GM19455 (cell line): ENCODE measurements around the gene VAPB.

Experiments
- ATAC-seq: cut with Tn5 transposase; IDR thresholded peaks from one replicate; pipeline ENCODE4 v1.9.1; 2021; ENCODE audit not compliant: unreplicated experiment

VAPB gene

GRCh38 chr20:58479726-58480440 lies 90.9 kb downstream of the VAPB start:
- ATAC-seq: no peak

GRCh38 chr20:58480551-58481336 lies 91.7 kb downstream of the VAPB start:
- no peak for ATAC-seq

DNA sequence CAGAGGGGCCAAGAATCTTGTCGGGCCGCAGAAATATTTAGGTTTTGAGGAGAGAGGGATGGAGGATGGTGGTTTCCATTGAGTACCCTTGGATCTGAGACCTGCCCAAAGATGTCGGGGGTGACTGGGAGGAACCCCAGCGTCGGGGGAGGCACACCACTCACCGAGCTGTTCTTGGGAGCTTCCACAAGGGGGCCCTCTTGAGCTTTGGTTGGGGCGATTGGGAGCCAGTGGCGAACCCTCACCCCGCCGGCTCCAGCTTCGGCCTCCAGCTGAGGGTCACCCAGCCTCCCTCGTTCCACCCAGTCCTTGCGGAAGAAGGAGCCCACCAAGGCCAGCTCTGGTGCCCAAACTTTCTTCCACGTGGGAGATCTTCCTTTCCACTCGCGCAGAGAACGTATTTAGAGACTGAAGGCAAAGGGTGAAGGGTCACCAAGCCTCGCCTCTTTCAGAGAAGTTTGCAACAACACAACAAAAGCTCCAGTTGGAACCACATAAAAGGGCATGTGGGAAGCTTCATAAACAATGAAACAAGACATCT lies 92.5 kb downstream of the VAPB start:
- no peak for ATAC-seq

GRCh38 chr20:58482416-58482815 lies 93.4 kb downstream of the VAPB start:
- ATAC-seq: no peak

GRCh38 chr20:58483051-58483450 lies 94.0 kb downstream of the VAPB start:
- ATAC-seq: no peak

GRCh38 chr20:58483470-58483869 lies 94.4 kb downstream of the VAPB start:
- ATAC-seq: no peak

GRCh38 chr20:58485393-58485792 lies 96.4 kb downstream of the VAPB start:
- no peak for ATAC-seq

GRCh38 chr20:58486207-58486606 lies 97.2 kb downstream of the VAPB start:
- ATAC-seq: no peak

- ATAC-seq: no peak
Observed at GRCh38 chr20:58492074-58492718, 103.2 kb downstream of the VAPB start.

DNA sequence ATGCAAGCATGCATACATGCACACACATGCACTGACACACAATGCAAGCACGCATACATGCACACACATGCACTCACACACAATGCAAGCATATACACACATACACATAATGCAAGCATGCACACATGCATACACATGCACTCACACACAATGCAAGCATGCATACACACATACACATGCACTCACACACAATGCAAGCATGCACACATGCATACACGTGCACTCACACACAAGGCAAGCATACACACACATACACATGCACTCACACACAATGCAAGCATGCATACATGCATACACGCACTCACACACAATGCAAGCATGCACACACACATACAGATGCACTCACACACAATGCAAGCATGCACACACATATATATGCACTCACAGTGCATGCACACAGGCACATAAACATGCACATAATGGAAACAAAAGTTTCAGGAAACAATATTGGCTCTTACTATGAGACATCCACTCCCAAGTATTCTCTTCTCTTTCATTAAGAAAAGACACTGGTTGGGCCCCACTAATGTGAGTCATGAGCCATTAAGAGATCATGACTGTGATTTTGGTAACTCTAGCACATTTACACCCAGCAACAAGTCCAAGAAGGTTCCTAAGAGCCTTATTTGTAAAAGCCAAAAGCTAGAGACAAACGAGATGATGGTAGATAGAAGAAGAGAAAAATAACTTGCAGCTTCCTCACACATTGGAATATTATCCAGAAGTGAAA lies 103.9 kb downstream of the VAPB start:
- ATAC-seq: no peak

- no peak for ATAC-seq
Observed at GRCh38 chr20:58494923-58495622, 106.0 kb downstream of the VAPB start.

DNA sequence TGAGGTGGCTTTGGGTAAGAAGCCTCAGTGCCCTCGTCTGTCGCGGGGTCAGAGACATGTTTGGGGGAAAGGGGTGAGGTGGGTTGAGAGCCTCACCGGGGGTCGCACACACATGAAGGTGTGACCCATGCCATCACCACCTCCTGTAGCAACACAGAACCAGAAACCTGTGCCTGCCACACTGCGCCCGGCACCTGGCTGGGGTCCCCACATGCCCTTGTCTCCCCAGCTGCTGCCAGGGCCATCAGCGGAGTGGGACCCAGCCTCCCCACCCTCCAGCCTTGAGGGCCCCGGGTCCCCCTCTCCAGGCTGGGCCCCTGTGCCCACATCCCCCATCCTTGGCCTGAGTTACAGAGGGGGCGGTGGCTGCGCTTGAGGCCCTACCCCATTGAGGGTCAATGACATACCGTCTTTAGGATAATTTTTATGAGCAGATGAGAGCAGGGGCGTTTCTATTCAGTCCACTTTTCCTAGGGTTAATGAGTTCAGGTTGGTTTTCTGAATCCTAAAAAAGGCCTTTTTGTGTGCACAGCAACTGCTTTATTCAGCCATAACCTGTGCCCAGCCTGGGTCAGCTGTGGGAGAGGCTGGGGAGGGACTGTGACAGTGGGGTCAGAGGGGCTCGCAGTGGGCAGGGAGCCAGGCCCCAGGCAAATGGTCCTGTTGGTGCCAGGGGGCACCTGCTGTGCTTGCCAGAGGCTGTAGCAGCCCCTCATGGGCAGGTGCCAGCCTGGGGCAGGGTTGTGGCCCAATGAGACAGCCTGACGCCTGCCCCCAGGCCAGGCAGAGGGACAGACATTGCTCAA lies 106.8 kb downstream of the VAPB start:
- ATAC-seq: no peak

- ATAC-seq: no peak
Observed at GRCh38 chr20:58496429-58496769, 107.4 kb downstream of the VAPB start.

- ATAC-seq: no peak
Observed at GRCh38 chr20:58497076-58497641, 108.1 kb downstream of the VAPB start.

GRCh38 chr20:58497724-58498469 lies 108.9 kb downstream of the VAPB start:
- ATAC-seq: no peak

GRCh38 chr20:58498470-58499068 lies 109.5 kb downstream of the VAPB start:
- ATAC-seq: no peak

- no peak for ATAC-seq
Observed at GRCh38 chr20:58500256-58500655, 111.2 kb downstream of the VAPB start.
